Heart left ventricle (tissue), 13 donors: Measurements from ENCODE around the gene SPPL3.

Experiments used
- POLR2A ChIP-seq, 2 donors: fragments of 450-650 bp; IDR thresholded peaks; one replicate each; pipeline ENCODE4 v1.6.1; 2017; ENCODE audit warnings: antibody characterized with exemption in 2 of 2, mild to moderate bottlenecking in 2 of 2, moderate library complexity in 2 of 2
- TF ChIP-seq, protein P1 (sequence below), 12 donors: fragments of 200-600 bp; sonication (generic) in 4 of 12; IDR thresholded peaks; one replicate each; pipeline versions ENCODE4 v1.5.0 to v1.8.0; 2018 to 2022; ENCODE audit warnings: antibody characterized with exemption in 12 of 12, mild to moderate bottlenecking in 5 of 12
- donor health status: ischemic (EF 13 %, LVEDD 7.1; RV severe dilation, severe dysfunction).
- donor health status: DM: no; HTN: yes; CAD: no.
- donor health status: DM: no; HTN: no; CAD: no.
- donor health status: ischemic (EF 25% LVEDD 6.9; RV normal size, moderate dysfunction).
- donor health status: ischemic (EF 25% LVEDD 5.7; RV mildly dilated, moderate dysfunction).
- donor health status: ischemic (EF 35%, LVEDD 5.7; RV mildly dilated, moderate dysfunction).
- donor health status: nonischemic (EF 11% LVEDD 7.7; RV severe dilation, severe dysfunction).
- donor health status: DM: yes; HTN: yes; CAD: no.
- donor health status: PGD.
- donor health status: ischemic (EF 29% LVEDD 5.4; RV normal size, mild dysfunction).
- donor health status: nonischemic (EF 23%, LVEDD 6.1; RV moderate dilation, normal function).

DNA sequence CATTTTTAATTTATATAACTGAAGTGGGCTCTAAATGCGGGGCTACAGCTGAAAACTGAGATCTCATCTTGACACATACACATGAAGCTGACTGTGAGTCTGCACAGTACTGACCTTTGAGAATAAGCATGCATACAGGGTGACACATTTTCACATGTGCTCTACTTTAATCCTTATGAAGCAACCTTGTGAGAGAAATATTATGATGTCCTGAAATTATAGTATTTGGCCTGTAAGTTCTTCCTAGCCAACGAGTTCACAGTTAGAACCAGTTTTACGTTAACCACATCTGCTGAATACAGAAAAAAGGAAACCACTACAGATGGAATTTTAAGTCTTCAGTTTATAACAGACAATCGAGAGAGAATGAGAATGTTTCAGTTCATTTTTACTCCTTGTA is 70.3 kb downstream of the SPPL3 start:
- TF ChIP-seq, protein P1, sequence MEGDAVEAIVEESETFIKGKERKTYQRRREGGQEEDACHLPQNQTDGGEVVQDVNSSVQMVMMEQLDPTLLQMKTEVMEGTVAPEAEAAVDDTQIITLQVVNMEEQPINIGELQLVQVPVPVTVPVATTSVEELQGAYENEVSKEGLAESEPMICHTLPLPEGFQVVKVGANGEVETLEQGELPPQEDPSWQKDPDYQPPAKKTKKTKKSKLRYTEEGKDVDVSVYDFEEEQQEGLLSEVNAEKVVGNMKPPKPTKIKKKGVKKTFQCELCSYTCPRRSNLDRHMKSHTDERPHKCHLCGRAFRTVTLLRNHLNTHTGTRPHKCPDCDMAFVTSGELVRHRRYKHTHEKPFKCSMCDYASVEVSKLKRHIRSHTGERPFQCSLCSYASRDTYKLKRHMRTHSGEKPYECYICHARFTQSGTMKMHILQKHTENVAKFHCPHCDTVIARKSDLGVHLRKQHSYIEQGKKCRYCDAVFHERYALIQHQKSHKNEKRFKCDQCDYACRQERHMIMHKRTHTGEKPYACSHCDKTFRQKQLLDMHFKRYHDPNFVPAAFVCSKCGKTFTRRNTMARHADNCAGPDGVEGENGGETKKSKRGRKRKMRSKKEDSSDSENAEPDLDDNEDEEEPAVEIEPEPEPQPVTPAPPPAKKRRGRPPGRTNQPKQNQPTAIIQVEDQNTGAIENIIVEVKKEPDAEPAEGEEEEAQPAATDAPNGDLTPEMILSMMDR (IDR thresholded peaks at IDR 0.05) = no peak
- no peak for TF ChIP-seq POLR2A (IDR thresholded peaks at IDR 0.05)
